ENCODE data around the gene MTCH2. TPM values are rescaled to one million over a fixed set of nuclear protein-coding genes. Genes with fewer than 3 reads are reported as not detected.
"Not testable (repeated sequence)": the region's sequence is repeated elsewhere in the genome, so short reads cannot be mapped to it uniquely, and the experiment has no call there.

The MTCH2 gene
- polyA plus RNA-seq, 1 donor from 2014 or later, result 123 TPM

DNA sequence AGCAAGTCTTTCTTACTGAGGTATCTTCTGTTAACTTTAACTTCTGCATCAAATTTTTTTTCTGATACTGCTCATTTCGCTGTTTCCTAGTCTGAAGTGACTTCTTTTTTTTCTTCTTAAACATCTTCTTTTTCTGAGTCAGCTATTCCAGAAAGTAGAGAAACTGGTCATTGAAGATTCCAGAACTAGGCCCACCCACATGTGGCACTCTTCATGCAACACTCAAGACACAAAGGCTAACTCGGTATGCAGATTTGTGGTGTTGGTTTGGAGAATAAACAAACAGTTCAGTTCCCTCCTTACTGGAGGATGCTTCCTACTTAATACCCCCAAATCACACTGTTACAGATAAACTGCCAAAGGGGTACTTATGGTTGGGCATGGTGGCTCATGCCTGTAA is 25.2 kb upstream of the MTCH2 start:
- TF ChIP-seq EZH2 (IDR thresholded peaks at IDR 0.05; ENCODE audit: borderline replicate concordance, insufficient read depth, low read length, poor library complexity, severe bottlenecking), result no peak
- TF ChIP-seq, protein P1, sequence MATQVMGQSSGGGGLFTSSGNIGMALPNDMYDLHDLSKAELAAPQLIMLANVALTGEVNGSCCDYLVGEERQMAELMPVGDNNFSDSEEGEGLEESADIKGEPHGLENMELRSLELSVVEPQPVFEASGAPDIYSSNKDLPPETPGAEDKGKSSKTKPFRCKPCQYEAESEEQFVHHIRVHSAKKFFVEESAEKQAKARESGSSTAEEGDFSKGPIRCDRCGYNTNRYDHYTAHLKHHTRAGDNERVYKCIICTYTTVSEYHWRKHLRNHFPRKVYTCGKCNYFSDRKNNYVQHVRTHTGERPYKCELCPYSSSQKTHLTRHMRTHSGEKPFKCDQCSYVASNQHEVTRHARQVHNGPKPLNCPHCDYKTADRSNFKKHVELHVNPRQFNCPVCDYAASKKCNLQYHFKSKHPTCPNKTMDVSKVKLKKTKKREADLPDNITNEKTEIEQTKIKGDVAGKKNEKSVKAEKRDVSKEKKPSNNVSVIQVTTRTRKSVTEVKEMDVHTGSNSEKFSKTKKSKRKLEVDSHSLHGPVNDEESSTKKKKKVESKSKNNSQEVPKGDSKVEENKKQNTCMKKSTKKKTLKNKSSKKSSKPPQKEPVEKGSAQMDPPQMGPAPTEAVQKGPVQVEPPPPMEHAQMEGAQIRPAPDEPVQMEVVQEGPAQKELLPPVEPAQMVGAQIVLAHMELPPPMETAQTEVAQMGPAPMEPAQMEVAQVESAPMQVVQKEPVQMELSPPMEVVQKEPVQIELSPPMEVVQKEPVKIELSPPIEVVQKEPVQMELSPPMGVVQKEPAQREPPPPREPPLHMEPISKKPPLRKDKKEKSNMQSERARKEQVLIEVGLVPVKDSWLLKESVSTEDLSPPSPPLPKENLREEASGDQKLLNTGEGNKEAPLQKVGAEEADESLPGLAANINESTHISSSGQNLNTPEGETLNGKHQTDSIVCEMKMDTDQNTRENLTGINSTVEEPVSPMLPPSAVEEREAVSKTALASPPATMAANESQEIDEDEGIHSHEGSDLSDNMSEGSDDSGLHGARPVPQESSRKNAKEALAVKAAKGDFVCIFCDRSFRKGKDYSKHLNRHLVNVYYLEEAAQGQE (IDR thresholded peaks at IDR 0.05; ENCODE audit: borderline replicate concordance), result no peak
- TF ChIP-seq MXI1 (conservative IDR thresholded peaks at IDR 0.05; ENCODE audit: poor library complexity, severe bottlenecking), result no peak
- no peak for TF ChIP-seq RAD21 (conservative IDR thresholded peaks at IDR 0.05)
- TF ChIP-seq, protein P2, sequence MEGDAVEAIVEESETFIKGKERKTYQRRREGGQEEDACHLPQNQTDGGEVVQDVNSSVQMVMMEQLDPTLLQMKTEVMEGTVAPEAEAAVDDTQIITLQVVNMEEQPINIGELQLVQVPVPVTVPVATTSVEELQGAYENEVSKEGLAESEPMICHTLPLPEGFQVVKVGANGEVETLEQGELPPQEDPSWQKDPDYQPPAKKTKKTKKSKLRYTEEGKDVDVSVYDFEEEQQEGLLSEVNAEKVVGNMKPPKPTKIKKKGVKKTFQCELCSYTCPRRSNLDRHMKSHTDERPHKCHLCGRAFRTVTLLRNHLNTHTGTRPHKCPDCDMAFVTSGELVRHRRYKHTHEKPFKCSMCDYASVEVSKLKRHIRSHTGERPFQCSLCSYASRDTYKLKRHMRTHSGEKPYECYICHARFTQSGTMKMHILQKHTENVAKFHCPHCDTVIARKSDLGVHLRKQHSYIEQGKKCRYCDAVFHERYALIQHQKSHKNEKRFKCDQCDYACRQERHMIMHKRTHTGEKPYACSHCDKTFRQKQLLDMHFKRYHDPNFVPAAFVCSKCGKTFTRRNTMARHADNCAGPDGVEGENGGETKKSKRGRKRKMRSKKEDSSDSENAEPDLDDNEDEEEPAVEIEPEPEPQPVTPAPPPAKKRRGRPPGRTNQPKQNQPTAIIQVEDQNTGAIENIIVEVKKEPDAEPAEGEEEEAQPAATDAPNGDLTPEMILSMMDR (IDR thresholded peaks at IDR 0.05; ENCODE audit: poor library complexity, severe bottlenecking), result no peak
- no peak for TF ChIP-seq EP300 (conservative IDR thresholded peaks at IDR 0.05; ENCODE audit: poor library complexity, severe bottlenecking)
- TF ChIP-seq TAF1 (IDR thresholded peaks at IDR 0.05; ENCODE audit: low read depth), result no peak
- no peak for TF ChIP-seq POLR2AphosphoS5 (IDR thresholded peaks at IDR 0.05)
- no peak for TF ChIP-seq SMC3 (conservative IDR thresholded peaks at IDR 0.05; ENCODE audit: poor library complexity)

DNA sequence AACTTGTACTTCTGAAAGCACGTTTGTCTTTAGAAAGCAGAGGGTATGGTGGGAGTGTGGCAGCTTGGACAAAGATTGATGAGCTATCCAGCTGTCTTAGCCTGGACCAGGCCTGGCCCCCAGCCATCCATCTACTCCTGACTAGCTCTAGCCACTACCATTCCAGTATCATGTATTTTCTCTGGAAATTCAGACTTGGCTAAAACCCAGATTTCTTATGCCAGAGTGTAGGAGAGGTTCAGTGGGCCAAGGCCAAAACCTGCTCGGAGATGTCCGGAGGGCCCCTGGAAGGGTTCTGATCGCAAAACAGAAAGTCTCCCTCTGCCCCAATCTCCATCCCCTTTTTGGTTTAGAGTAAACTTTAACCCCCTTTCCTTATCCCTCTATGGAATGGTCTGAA is 24.8 kb upstream of the MTCH2 start:
- no peaks in the 10 kb centered on the region for H3K27me3 ChIP-seq (ENCODE audit: insufficient read depth, low read depth, low read length)
- no peaks in the 10 kb centered on the region for H4K20me1 ChIP-seq (ENCODE audit: insufficient read depth)
- no peak overlapping the region for H3K27ac ChIP-seq (ENCODE audit: low read length)
- H3K9ac ChIP-seq (ENCODE audit: low read length), result no peak overlapping the region
- no peaks in the 10 kb centered on the region for H3F3A ChIP-seq (ENCODE audit: insufficient read depth, low read length, poor library complexity, severe bottlenecking)
- no peaks in the 10 kb centered on the region for H3K9me3 ChIP-seq (ENCODE audit: low read length)
- no peaks in the 10 kb centered on the region for H3K9me2 ChIP-seq (ENCODE audit: insufficient read depth, low read length)
- no peak overlapping the region for H3K4me3 ChIP-seq (ENCODE audit: low read length)
- no peak overlapping the region for H3K4me2 ChIP-seq (ENCODE audit: low read length)
- H3K36me3 ChIP-seq (ENCODE audit: insufficient read depth, low read length), result no peaks in the 10 kb centered on the region
- TF ChIP-seq EZH2 (IDR thresholded peaks at IDR 0.05; ENCODE audit: borderline replicate concordance, insufficient read depth, low read length, poor library complexity, severe bottlenecking), result no peak
- no peak for TF ChIP-seq SMC3 (conservative IDR thresholded peaks at IDR 0.05; ENCODE audit: poor library complexity)
- no peak for TF ChIP-seq POLR2AphosphoS5 (IDR thresholded peaks at IDR 0.05)
- no peak for TF ChIP-seq RAD21 (conservative IDR thresholded peaks at IDR 0.05)
- TF ChIP-seq EP300 (conservative IDR thresholded peaks at IDR 0.05; ENCODE audit: poor library complexity, severe bottlenecking), result no peak
- TF ChIP-seq, protein P1 (IDR thresholded peaks at IDR 0.05; ENCODE audit: borderline replicate concordance), result no peak
- TF ChIP-seq MXI1 (conservative IDR thresholded peaks at IDR 0.05; ENCODE audit: poor library complexity, severe bottlenecking), result no peak
- TF ChIP-seq, protein P2 (IDR thresholded peaks at IDR 0.05; ENCODE audit: poor library complexity, severe bottlenecking), result no peak
- no peak for TF ChIP-seq TAF1 (IDR thresholded peaks at IDR 0.05; ENCODE audit: low read depth)
- H3K79me2 ChIP-seq (replicated peaks; ENCODE audit: insufficient read depth, low read length), result no peaks in the 10 kb centered on the region
- no peak overlapping the region for H2AFZ ChIP-seq (ENCODE audit: low read depth, low read length)

More for the DNA sequence above, 25.2 kb upstream of the MTCH2 start:
- Histone ChIP-seq H3K36me3 (ENCODE audit: insufficient read depth, low read length) (no peaks in the 10 kb centered on the region), H3K9me2 (ENCODE audit: insufficient read depth, low read length) (no peaks in the 10 kb centered on the region), H3K79me2 (replicated peaks; ENCODE audit: insufficient read depth, low read length) (no peaks in the 10 kb centered on the region), H3K4me2 (ENCODE audit: low read length) (no peak overlapping the region), H2AFZ (ENCODE audit: low read depth, low read length) (no peak overlapping the region), H3K27ac (ENCODE audit: low read length) (no peak overlapping the region), H3K4me3 (ENCODE audit: low read length) (no peak overlapping the region), H4K20me1 (ENCODE audit: insufficient read depth) (no peaks in the 10 kb centered on the region), H3F3A (ENCODE audit: insufficient read depth, low read length, poor library complexity, severe bottlenecking) (no peaks in the 10 kb centered on the region), H3K9ac (ENCODE audit: low read length) (no peak overlapping the region), H3K9me3 (ENCODE audit: low read length) (no peaks in the 10 kb centered on the region), H3K27me3 (ENCODE audit: insufficient read depth, low read depth, low read length) (no peaks in the 10 kb centered on the region)

DNA sequence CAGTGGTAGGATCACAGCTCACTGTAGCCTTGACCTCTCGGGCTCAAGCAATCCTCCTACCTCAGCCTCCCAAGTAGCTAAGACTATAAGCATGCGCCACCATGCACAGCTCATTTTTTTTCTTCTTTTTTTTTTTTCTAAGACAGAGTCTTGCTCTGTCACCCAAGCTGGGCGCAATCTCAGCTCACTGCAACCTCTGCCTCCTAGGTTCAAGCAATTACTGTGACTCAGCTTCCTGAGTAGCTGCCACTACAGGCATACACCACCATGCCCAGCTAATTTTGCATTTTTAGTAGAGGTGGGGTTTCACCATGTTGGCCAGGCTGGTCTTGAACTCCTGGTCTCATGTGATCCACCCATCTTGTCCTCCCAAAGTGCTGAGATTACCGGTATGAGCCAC is 22.6 kb upstream of the MTCH2 start:
- H3K27ac ChIP-seq (ENCODE audit: low read length); H3K4me2 ChIP-seq (ENCODE audit: low read length); H3K27me3 ChIP-seq (ENCODE audit: insufficient read depth, low read depth, low read length); H3K9me2 ChIP-seq (ENCODE audit: insufficient read depth, low read length); H3F3A ChIP-seq (ENCODE audit: insufficient read depth, low read length, poor library complexity, severe bottlenecking); H3K4me3 ChIP-seq (ENCODE audit: low read length); H3K9ac ChIP-seq (ENCODE audit: low read length); H3K36me3 ChIP-seq (ENCODE audit: insufficient read depth, low read length); H3K9me3 ChIP-seq (ENCODE audit: low read length); H2AFZ ChIP-seq (ENCODE audit: low read depth, low read length); H3K79me2 ChIP-seq (replicated peaks; ENCODE audit: insufficient read depth, low read length); H4K20me1 ChIP-seq (ENCODE audit: insufficient read depth): not testable (repeated sequence)
